DMS53 treated with DMSO at 0.1 percent for 48 hours (cell line): ENCODE measurements around the gene SH3D19.

ENCODE experiments used
- DNase-seq: peaks from one replicate; lab custom pipeline; 2025; ENCODE audit not compliant: unreplicated experiment; lab: John Stamatoyannopoulos, UW

The SH3D19 gene, protein sequence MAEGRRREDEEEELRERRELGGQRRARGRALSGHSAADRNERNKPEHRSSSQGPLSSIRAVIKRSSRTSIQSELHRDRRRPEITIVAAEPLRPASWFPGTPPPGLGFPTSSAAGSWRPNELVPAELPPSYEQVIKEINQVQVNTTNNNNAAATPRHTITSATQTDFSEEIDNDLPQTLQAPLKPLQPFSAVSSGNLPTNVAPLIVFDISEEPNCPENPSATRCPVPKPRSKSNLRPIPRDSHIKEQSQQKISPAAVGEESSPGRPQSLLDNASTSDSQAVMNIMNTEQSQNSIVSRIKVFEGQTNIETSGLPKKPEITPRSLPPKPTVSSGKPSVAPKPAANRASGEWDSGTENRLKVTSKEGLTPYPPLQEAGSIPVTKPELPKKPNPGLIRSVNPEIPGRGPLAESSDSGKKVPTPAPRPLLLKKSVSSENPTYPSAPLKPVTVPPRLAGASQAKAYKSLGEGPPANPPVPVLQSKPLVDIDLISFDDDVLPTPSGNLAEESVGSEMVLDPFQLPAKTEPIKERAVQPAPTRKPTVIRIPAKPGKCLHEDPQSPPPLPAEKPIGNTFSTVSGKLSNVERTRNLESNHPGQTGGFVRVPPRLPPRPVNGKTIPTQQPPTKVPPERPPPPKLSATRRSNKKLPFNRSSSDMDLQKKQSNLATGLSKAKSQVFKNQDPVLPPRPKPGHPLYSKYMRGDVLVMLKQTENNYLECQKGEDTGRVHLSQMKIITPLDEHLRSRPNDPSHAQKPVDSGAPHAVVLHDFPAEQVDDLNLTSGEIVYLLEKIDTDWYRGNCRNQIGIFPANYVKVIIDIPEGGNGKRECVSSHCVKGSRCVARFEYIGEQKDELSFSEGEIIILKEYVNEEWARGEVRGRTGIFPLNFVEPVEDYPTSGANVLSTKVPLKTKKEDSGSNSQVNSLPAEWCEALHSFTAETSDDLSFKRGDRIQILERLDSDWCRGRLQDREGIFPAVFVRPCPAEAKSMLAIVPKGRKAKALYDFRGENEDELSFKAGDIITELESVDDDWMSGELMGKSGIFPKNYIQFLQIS

DNA sequence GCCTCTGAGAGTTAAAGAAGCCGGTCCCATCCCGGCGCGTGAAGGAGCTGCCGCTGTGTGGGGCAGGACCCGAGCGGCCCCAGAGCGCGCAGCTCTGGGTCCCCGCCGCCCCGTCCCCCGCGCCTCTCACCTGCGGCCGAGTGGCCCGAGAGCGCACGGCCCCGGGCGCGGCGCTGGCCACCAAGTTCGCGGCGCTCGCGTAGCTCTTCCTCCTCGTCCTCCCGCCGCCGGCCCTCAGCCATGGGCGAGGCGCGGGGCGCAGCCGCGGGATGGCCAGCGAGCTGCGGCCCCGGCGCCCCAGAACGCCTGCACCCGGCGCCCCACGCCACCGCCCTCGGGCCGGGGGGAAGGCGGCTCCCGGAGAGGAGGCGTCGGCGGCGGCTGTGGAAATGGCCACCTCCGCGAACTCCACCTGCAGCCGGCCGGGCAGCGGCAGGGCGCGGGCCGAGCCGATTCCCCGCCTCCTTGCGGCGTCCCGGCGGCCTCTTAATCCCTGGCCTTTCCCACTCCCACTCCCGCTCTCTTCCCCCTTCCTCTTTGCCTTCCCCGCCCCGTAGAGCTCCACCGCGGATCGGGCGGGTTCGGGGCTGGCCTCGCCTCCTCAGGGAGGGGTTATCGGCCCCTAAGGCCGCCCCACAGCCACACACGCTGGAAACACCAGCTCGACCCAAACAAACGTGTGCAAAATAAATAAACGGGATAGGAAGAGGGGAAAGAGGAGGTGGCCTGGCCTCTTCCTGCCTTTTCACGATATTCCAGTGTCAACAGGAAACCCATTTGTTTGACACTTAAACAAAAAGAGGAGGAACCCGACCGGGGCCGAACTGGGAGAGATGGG is at the start of gene SH3D19:
SH3D19 (minus strand) TSS at position 495 of the 838 bp plus-strand sequence; CDS start at position 242, 253 bp downstream.
- DNase-seq: peak; percentile 73

DNA sequence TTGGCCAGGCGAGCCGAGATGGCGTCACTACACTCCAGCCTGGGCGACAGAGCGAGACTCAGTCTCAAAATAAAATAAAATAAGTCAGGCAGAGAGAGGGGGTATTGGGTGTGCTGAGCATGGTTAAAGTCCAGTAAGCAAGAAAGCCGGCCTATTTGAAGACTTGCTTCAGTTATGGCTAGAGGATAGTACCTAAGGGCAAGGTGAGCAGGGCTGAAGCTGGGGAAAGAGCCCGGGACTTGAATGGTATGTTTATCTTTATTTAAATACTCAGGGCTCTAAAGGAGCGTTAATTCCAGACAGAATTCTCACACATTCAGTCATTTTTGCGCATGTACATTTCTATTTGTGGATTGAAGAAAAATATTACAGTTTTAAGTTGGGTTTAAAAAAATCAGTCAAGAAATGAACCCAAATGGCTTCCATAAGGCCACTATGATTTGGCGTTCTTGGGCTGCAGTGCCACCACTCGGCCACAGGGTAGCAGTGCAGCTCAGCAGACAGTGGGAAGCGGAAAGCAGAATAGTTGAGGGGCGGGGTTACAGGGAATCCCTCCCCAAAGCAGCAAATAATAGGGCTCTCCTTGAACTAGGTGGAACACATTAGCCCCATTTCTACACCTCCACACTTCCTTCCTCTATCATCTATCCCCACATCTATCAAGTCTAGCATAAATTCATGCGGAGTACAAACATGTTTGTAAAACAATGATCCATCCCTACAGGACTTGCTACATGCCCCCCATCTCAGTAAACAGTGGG is 37.2 kb upstream of the SH3D19 start:
- peak; percentile 41 for DNase-seq

DNA sequence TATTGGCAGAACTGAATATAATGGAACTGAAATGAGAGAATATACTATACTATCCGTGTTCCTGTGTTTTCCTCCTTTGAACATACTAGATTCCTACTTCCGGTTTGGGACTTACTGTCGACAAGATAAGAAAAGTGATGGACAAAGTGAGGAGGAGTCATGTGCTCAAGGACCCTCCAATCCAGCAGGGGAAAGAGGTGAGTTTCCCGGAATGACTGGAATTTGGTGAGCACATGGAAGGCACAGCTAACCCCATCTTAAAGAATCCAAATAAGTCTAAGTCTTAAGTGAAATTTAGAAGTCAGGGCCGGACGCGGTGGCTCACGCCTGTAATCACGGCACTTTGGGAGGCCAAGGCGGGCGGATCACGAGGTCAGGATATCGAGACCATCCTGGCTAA is 36.6 kb upstream of the SH3D19 start:
- DNase-seq: no peak

DNA sequence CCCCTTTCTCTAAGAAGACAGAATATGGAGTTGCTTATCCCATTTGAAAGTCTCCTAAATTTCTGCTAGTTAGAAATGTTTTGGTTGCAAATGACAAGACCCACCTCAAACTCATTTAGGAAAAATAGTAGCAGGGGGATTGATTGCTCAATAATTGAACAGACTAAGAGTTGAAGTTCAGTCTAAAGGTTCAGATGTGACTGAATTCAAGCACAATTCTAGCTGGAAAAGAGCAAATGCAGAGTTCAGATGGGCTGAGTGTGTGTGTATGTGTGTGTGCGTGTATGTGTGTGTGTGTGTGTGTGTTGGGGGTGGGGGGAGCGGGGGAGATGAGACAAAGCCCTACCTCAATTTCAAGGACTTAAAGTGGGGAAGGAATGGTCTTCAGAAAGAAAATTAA is 35.7 kb upstream of the SH3D19 start:
- DNase-seq: no peak

DNA sequence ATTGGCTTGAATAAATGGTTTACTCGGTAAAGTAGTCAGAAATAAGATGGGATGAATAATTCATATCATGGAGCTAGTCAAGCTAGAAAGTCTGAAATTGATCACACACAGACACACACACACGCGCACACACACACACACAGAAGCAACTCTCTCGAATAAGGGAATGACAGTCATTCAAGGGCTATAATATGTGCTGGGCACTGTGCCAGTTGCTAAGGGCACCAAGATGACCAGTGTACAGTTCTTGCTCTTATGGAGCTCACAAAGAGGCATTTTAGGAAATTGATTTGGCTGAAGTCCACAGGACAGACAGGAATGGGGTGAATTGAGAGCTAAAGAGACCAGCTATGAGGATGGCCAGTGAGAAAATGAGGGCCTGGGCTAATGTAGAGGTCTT is 34.2 kb upstream of the SH3D19 start:
- DNase-seq: no peak

DNA sequence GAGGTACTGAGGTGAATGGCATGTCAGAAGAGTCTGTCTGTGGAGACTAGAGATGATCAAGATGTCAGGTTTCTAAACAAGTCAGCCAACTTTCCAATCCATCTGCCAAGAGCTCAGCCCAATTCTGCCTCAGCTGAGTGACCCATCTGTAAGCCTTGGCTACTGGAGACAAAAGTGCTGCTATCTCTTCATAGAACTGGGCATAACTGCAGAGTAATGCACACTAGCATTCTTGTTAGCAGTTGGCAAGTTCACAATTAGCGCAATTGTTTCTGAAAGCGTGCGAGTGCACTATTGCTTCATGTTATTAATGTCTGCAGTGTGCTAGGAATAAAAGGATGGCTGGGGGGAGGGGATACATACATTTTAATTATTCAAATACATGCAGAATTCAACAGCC is 32.9 kb upstream of the SH3D19 start:
- no peak for DNase-seq

DNA sequence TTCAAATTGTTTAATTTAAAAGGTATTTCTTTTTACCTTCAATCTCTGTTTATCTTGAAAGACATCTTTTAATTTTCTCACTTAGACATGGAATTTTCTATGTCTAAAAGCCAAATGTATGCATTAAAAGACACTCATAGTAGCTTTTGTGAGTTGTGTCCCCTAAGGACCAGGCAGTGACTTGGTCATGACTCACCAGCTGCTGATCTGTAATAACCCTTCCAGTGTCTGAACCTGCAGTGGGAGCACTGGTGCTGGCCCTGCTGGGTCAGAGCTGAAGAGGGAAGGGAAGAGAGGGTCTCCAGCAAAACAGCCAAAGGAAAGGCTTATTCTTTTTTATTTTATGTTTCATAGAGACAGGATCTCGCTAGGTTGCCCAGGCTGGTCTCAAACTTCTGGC is 31.1 kb upstream of the SH3D19 start:
- no peak for DNase-seq

DNA sequence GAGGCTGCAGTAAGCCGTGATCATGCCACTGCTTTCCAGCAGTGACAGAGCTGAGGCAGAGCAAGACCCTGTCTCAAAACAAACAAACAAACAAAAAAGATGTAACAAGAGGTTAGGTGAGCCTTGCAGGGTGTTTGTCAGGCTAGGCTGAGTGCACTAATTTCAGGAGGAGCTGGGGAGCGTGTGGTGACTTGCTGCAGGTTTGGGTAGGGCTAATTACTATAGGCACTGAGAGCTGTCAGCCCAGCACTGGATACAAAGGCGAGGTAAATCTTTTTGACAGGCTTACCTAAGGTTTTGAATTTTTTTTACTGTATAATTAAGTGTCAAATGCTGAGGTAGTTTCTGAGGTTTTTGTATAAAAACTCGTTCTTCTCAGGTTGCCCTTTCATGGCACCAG is 29.8 kb upstream of the SH3D19 start:
- DNase-seq: no peak

DNA sequence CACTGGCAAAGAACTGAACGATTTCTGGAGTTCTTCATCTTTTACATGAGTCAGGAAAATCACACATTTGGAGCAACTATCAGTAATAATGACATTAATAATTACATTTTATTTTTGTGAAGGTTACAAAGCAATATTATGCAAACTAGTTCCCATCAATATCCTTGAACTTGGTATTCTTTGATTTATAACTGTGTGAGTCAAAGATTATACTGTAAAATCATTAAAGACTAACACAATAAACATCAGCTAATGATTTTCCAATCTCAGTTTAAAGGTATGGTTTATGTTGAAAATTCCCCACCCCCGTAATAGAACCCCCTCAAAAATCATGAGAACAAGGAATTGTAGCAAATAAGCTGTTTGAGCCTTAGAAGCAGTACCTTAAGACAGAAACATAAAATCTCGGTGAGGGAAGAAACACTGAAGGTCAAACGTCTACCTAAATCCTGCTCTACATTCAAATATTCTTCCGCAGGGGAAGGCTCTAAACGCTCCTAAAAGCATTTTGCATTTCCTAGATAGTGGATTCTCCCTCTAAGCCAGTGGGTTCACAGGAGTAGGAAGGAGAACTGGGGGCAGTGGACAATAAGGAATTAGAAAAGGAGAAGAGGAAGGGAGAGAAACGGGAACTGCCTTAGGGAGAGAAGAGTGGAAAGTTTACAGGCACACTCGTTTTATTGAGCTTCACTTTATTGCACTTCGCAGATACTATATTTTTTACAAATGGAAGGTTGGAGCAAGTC is 22.3 kb upstream of the SH3D19 start:
- DNase-seq: no peak

DNA sequence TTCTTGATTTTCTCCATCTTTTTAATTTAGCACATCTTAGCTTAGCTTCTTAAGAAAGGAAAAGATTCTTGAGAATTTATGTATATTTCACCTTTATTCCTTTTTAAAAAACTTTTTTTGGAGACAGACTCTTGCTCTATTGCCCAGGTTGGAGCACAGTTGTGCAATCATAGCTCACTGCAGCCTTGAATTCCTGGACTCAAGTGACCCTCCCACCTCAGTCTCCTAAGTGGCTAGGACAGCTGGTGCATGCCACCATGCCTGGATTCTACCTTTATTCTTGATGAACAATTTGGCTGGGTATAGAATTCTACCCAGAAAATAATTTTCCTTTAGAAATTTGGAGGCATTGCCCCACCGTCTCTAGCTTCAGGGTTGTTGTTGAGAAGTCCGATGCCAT is 19.5 kb upstream of the SH3D19 start:
- DNase-seq: no peak

DNA sequence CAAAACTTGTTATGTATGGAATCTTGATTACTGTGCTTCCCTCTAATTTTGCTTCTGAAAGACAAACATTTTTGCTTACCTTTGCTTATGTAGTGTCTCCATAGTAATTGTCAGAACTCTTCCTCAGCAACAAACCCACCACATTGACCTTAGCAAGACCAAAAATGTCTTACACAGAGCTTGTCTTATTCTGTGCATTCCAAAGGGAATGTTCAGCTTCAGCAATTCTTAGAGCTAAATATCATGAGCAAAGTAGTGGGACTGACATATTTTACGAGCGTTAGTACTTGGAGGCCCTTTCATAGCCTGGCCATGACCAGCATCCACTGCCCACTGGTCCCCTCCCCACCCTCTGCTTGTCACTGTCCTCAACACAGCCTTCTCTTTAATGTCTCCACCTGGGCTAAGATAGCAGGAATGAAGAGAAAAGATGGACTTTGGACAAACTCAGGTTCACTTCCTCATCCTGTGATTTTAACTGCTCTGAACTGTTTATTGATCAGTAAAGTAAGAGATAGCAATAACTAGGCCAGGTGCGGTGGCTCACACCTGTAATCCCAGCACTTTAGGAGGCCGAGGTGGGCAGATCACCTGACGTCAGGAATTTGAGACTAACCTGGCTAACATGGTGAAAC is 15.5 kb upstream of the SH3D19 start:
- no peak for DNase-seq

DNA sequence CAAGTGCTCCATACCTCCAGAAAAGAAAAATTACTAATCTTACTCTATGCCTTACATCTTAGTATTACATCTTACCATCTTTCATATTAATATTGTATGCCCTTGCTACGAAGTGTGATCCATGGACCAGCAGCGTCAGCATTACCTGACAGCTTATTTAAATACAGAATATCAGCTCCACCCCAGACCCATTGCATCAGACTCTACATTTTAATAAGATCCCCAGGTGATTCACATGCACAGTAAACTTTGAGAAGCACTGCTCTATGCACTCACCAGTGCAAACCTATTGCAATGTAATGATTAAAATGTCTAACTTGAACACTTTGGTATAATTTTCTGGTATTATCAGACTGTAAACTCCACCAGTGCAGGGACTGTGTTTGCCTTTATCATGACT is 14.1 kb upstream of the SH3D19 start:
- no peak for DNase-seq

DNA sequence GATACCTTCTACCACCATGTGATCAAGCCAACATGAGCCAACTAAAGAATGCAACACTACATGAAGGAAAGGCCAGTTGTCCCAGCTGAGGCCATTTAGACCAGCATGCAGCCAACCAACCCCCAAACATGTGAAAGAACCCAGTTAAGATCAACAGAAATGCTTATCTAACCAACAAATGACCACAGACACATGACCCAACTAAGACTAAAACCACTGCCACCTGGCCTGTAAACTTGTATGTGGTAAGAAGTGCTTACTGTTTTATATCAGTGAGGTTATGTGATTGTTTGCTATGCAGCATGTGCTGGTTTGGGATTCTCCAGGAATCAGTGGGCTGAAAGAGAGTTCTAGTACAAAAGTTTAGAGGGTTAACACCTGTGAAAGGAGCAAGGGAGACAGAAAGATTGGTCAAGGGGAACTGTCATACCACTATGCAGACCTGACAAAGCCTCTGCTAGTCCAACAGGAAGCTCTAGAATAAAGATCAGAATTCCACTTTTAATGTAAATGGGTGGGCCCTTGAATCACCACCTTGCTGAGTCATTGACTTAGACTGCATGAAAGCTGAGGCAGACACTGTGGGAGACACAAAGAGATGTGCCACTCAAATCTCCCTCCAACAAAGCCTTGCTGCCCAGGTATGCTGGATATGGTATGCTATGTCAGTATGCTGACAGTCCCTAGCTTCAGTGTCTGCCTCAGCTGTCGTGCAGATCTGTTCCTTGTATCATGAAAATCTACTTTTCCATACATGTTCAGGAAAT is 6.1 kb upstream of the SH3D19 start:
- DNase-seq: no peak

DNA sequence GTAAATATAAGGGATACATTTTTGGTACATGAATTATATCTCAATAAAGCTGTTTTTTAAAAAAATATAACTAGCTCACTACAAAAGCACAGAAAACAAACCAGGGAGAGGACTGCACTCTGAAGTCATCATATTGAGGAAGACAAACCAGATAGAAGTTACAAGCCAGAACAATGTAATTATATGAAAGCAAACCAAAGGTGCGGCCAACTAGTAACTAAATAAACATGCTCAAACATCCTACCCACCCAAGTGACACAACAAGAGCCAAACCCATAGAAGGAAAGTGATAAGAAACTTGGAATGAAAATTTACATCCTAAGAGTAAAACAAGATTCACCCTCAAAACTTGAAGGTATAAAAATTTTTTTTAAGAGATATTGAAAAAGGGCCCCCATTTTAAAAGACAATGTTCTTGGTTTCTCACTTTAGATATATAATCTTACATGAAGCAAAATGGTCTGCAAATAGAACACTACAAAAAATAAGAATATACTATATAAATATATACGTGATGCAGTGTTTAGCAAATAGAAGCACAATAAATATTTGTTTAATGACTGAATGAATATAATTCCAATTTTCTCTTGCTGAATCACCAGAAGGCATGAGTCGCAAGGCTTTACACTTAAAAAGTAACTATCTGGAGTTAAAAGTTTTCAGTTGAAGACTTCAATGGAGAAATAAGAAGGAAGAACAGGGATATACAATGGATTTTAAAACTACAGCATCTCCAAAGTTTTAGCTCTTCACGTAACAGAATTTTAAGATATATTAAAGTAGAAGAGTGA is 4.0 kb upstream of the SH3D19 start:
- no peak for DNase-seq

DNA sequence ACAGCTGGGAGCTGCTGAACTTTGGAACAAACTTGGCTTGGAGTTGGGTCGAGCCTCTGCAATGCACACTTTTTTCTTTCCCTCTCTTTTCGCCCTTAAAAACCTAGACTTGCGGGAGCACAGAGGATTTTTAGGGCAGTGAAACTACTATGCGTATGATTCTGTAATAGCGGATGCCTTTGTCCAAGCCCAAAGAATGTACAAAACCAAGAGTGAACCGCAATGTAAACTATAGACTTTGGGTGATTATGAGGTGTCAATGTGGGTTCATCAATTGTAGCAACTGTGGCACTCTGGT is 493 bp upstream of the SH3D19 start:
- DNase-seq: no peak

DNA sequence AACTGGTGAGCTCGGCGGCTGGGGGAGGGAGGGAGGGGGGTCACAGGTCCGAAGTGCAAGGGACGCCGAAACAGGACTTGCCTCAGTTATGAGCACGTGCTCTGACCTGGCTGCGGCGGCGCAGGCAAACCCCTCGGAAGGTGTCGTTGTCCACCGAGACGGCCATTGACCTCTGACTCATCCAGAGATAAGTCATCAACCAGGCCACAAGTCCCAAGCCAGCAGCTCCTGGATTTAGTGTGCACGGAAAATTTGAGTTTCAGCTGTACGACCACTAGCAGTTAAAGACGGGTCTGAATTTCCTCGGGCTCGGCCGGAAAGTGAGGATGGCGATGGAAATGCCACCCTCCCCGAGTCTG is 674 bp downstream of the SH3D19 start:
- peak; percentile 16 for DNase-seq

DNA sequence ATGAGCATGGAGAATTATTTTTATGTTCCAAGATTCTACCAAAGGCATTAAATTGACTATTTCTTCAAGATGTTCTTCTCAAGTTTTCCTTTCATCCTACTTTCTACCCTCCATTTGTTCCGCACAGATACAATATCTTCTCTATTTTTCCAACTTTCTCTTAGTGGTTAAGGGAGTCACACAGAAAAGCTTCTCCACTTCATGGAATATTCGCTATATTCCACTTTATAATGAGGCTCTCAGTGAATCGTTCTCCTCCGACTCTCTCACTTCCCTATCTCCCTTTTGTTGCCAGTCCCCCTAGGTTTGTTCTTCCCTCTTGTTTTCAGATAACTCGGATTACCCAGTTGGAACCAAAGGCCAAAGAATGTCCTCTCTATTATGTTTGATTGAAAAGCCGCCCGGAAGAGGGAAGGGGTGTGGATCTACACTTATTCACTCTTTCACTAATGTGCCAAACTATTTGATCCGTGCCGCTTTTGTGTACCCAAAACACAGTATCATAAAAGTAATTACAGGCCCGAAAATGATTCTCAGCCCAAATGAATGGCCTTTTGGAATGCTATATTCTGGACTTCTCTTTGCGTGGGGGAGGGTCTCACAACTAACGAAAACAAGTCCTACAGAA is 1.2 kb downstream of the SH3D19 start:
- no peak for DNase-seq
